GM19438 (cell line): ENCODE results near the gene F2R.

ENCODE experiments used
- ATAC-seq: cut with Tn5 transposase; IDR thresholded peaks from one replicate; pipeline ENCODE4 v1.9.1; 2021; ENCODE audit warnings: low read depth; ENCODE audit not compliant: unreplicated experiment

The F2R gene

GRCh38 chr5:76690037-76690679, 25.8 kb upstream of the F2R start:
- no peak for ATAC-seq

GRCh38 chr5:76690704-76691466, 25.0 kb upstream of the F2R start:
- ATAC-seq = no peak

GRCh38 chr5:76691467-76692273, 24.3 kb upstream of the F2R start:
- no peak for ATAC-seq

DNA sequence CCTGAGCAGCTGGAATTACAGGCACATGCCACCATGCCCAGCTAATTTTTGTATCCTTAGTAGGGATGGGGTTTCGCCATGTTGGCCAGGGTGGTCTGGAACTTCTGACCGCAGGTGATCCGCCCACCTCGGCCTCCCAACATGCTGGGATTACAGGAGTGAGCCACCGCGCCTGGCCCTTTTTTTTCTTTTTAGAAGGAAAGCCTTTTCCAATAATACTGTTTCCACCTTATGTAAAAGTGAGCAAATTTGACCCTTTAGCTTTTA, 23.7 kb upstream of the F2R start:
- no peak for ATAC-seq

- ATAC-seq = no peak
These were observed 23.3 kb upstream of the F2R start for GRCh38 chr5:76692651-76693050.

- no peak for ATAC-seq
These were observed 22.8 kb upstream of the F2R start for GRCh38 chr5:76693141-76693540.

- no peak for ATAC-seq
These were observed 21.6 kb upstream of the F2R start for GRCh38 chr5:76694317-76694716.

DNA sequence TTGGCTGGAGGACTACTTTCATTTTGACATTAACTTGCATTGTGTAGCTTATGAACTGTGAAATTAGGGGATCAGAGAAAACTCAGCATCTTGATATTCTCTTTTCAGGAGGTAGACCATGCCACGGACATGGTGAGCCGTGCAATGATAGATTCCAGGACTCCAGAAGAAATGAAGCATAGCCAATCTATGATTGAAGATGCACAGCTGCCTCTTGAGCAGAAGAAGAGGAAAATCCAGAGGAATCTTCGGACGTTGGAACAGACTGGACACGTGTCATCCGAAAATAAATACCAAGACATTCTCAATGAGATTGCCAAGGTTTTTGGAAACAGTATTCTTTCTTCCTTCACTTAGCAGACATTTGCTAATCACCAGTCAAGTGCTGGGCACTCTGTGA, 20.6 kb upstream of the F2R start:
- ATAC-seq = no peak

DNA sequence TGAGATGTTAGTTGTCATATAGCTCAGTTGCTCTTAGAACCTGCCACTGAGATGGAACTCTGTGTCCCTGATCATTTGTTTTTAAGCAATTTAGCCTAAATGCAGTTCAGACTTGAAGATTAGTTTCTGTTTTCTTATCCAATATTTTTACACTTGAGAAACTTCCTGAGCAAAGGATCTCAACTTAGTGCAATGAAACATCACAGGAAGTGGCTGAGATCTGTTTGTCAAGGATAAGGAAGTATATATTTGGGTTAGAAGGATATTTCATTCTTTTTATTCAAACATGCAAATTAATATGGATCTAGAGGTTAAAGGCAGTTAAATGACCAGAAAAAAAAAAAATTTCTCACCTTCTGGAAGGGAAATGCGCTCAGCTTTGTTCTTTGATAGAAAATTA, 19.7 kb upstream of the F2R start:
- ATAC-seq = no peak

GRCh38 chr5:76697670-76698069, 18.3 kb upstream of the F2R start:
- no peak for ATAC-seq

DNA sequence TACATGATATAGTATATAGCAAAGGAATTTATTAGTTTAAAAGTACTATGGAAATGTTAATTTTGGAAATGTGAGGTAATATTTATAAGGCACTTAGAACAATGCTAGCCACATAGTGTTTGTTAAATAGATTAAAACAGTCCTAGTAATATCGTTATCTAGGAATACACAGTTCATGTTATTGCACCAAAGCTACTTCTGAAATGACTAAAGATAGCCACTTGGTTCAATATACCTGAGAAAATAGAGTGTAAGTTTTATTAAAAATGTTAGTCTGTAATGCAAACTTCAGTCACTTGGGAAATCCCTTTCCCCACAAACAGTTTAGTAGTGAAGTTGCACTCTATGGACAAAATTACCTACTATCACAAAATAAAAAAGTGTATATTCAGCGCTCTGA, 15.4 kb upstream of the F2R start:
- no peak for ATAC-seq

GRCh38 chr5:76701298-76701697, 14.6 kb upstream of the F2R start:
- no peak for ATAC-seq

- no peak for ATAC-seq
These were observed 12.2 kb upstream of the F2R start for GRCh38 chr5:76703707-76704106.

GRCh38 chr5:76704131-76704663, 11.7 kb upstream of the F2R start:
- no peak for ATAC-seq

- no peak for ATAC-seq
These were observed 10.4 kb upstream of the F2R start for GRCh38 chr5:76705574-76705973.

DNA sequence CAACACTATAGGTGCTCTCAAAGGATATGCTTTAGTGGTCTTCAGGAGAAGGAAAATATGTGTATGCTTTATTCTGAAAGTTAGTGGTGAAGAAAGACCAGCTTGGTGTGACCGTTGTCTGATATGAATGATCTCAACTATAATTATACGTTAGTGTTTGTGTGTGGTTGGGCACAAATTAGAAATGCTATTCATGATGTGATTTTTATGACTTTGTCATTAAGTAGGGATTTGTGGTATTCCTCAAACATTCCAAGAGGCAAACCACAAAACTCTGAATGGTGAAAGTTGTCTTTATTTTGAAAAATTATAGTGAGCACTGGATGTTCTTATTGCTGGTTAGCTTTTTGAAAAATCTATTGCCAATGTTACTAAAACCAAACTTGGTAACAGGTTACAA, 6.2 kb upstream of the F2R start:
- no peak for ATAC-seq

GRCh38 chr5:76710991-76711390, 4.9 kb upstream of the F2R start:
- ATAC-seq = no peak

DNA sequence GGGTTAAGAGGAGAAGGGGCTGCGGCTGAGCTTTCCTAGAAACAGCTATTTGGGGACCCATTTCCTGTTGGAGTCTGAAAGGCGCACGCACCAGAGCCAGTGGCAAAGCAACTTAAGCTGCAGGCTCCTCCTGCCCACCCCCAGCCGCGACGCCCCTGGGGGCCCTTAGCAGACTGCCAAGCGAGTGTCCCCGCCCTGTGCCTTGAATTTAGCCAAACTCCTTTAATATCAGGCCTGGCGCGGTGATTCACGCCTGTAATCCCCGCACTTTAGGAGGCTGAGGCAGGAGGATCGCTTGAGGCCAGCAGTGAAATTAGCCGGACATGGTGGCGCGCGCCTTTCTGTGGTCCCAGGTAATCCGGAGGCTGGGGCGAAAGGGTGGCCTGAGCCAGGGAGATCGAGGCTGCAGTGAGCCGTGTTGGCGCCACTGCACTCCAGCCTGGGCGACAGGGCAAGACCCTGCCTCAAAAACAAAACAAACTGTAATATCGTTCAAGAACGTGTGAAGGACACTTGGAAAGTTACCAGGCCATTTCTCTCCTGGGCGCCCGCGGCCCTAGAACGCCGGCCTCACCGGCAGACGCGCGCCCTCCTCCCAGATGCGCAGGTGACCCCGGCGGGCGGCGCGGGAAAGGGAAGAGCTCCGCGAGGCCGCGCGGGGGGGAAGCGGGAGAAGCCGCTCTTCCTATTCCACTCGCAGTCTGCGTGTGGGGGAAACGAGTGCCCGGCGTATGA, 1.0 kb upstream of the F2R start:
- ATAC-seq = no peak

DNA sequence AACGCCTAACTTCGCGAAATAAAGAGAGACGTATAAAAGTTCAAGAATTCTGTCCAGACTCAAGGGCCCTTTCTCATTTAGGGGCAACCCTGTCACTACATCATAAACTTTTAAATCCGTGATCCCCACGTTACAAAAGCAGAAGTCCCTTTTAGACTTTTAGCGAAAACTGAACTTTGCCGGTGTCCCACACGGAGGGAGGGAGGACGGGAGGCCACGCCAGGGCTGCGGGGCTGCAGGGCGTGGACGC, 515 bp upstream of the F2R start:
- no peak for ATAC-seq

- no peak for ATAC-seq
These were observed 681 bp downstream of the F2R start for GRCh38 chr5:76716456-76717157.
